ENCODE measurements around the gene ASPHD1. TPM values are rescaled to one million over a fixed set of nuclear protein-coding genes. Genes with fewer than 3 reads are reported as not detected.

ASPHD1 gene
- total and polyA plus RNA-seq, 2 of the 8 experiments (the other 6 are each of a cell fraction or from before 2014, with no cell fraction given) = 14.5 to 18.6 TPM

DNA sequence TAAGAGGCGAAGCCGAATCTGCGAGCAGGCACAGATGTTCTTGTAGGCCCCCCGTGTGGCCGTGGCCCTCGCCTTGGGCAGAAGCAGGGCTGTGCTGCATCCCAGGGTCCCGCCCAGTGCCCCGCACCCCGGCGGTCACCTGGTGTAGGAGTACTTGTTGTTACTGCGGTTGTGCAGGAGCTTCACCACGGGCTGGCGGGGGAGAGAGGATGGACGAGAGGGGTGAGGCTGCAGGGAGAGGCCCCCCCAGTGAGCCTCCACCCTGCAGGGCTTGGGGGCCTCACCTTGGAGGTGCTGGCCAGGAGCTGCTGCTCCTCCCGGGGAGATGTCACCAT, 11.4 kb downstream of the ASPHD1 start:
- FAIRE-seq = no peak
- Histone ChIP-seq H4K8ac (ENCODE audit: extremely low read depth, insufficient read depth, low read length) (peak overlapping the region; percentile 86), H3K9ac (replicated peaks in 1 of 4; ENCODE audit: extremely low read depth in 1 of 4, low read depth in 3 of 4, low read length in 3 of 4) (no peak overlapping the region), H3K4me1 (replicated peaks in 1 of 4; ENCODE audit: control insufficient read depth in 3 of 4, insufficient read depth in 4 of 4, low read length in 3 of 4) (peaks cover 0 to 6% (median 2%) of the 10 kb centered on the region in 4 experiments; a peak in 3 of 7 replicates), H3K9me3 (ENCODE audit: insufficient read depth in 2 of 2, low read depth in 1 of 2, low read length in 1 of 2) (no peaks in the 10 kb centered on the region), H4K91ac (replicated peaks; ENCODE audit: insufficient read length, low read length) (no peak overlapping the region), H4K20me1 (replicated peaks in 1 of 2; ENCODE audit: control insufficient read depth in 1 of 2, insufficient read depth in 2 of 2, low read length in 2 of 2) (peaks cover 0 to 5% of the 10 kb centered on the region in 2 experiments), H3K79me2 (ENCODE audit: control insufficient read depth in 1 of 2, insufficient read depth in 2 of 2, low read length in 2 of 2) (no peaks in the 10 kb centered on the region), H2BK20ac (ENCODE audit: low read length) (no peak overlapping the region), H3K27me3 (replicated peaks in 1 of 4; ENCODE audit: control insufficient read depth in 3 of 4, extremely low read depth in 1 of 4, insufficient read depth in 3 of 4, low read length in 3 of 4) (no peaks in the 10 kb centered on the region), H3K4ac (replicated peaks; ENCODE audit: insufficient read length, low read depth, low read length) (no peak overlapping the region), H2AFZ (ENCODE audit: low read length) (no peak overlapping the region), H3K23ac (ENCODE audit: insufficient read length) (no peak overlapping the region), H3K79me1 (ENCODE audit: low read depth, low read length) (no peaks in the 10 kb centered on the region), H2BK15ac (ENCODE audit: low read length) (no peak overlapping the region), H4K5ac (ENCODE audit: insufficient read length, low read depth, low read length) (no peak overlapping the region), H3K4me2 (ENCODE audit: insufficient read depth in 1 of 2, low read depth in 2 of 2, low read length in 2 of 2) (no peak overlapping the region), H2AK5ac (ENCODE audit: low read depth, low read length) (no peak overlapping the region), H3K27ac (ENCODE audit: low read depth, low read length) (no peak overlapping the region), H2BK12ac (ENCODE audit: low read depth, low read length) (no peak overlapping the region; the same call in 1 of the 2 replicates), H3K23me2 (ENCODE audit: low read depth, low read length) (no peaks in the 10 kb centered on the region), H3K36me3 (ENCODE audit: control insufficient read depth in 2 of 4, insufficient read depth in 4 of 4, low read length in 3 of 4) (no peaks in the 10 kb centered on the region; a peak in 2 of 8 replicates), H3K56ac (replicated peaks; ENCODE audit: insufficient read length, low read depth, low read length) (no peak overlapping the region), H2BK120ac (replicated peaks; ENCODE audit: low read depth, low read length) (no peak overlapping the region), H3K4me3 (ENCODE audit: extremely low read depth in 1 of 4, insufficient read depth in 2 of 4, low read depth in 3 of 4, low read length in 4 of 4) (no peak overlapping the region), H3K14ac (ENCODE audit: insufficient read length) (no peak overlapping the region), H2BK5ac (ENCODE audit: low read depth, low read length) (no peak overlapping the region), H3K18ac (ENCODE audit: extremely low read depth, low read length) (no peak overlapping the region; the same call in 1 of the 2 replicates)
- CTCF ChIA-PET (ENCODE audit: partially characterized antibody) = interaction anchor here (0.8 to 2.4 kb wide), 14 partner anchors 9 to 121 kb away, joined by 3 to 14 read pairs (median 3); partner anchors contain the start of genes ASPHD1, KCTD13 and MVP
- TF ChIP-seq KDM5A (IDR thresholded peaks at IDR 0.05; ENCODE audit: low read length) (no peak), SAP30 (IDR thresholded peaks at IDR 0.05; ENCODE audit: insufficient read depth, insufficient replicate concordance, low read length) (no peak), SRF (IDR thresholded peaks at IDR 0.05; ENCODE audit: low read depth, low read length) (no peak), ZNF274 (IDR thresholded peaks at IDR 0.05; ENCODE audit: borderline replicate concordance, extremely low read depth, low read length) (no peak), CHD1 (IDR thresholded peaks at IDR 0.05; ENCODE audit: low read depth, low read length) (no peak), BRCA1 (IDR thresholded peaks at IDR 0.05; ENCODE audit: low read depth, low read length) (no peak), KDM4A (IDR thresholded peaks at IDR 0.05; ENCODE audit: low read depth, low read length, severe bottlenecking) (no peak), SUZ12 (IDR thresholded peaks at IDR 0.05; ENCODE audit: low read length) (no peak)
- TF ChIP-seq, protein P1, sequence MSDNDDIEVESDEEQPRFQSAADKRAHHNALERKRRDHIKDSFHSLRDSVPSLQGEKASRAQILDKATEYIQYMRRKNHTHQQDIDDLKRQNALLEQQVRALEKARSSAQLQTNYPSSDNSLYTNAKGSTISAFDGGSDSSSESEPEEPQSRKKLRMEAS (IDR thresholded peaks at IDR 0.05) = no peak
- WGBS, 2 experiments (ENCODE audit: extremely low coverage in 1 of 2, insufficient coverage in 1 of 2, insufficient read length in 1 of 2, insufficient replicate concordance in 2 of 2, low coverage in 1 of 2, low lambda C conversion rate in 2 of 2, missing lambda C conversion rate in 1 of 2) = 91% methylated on average over 15 of the region's 15 CpGs; no CpG with 5 or more reads in 1 of the 2 experiments
- POLR2A ChIA-PET (ENCODE audit: partially characterized antibody) = interaction anchor here (0.6 to 6.4 kb wide), 9 partner anchors 10 to 82 kb away, joined by 3 to 52 read pairs (median 5); partner anchors contain the start of genes ASPHD1, KCTD13, SEZ6L2 and TAOK2
- DNase-seq (ENCODE audit: low read depth in 1 of 2, low spot score in 2 of 2) = peak in 1 of 2 experiments; percentile 52

All from H1 (cell line).